Fibroblast of the aortic adventitia (primary cell): ENCODE results near the gene KCNJ16. TPM values are rescaled to one million over a fixed set of nuclear protein-coding genes. Genes with fewer than 3 reads are reported as not detected.

ENCODE experiments used
- DNase-seq: peaks from one replicate; pipeline ENCODE4 v3.0.0-alpha.2; 2010; ENCODE audit warnings: low read depth
- H3K4me3 ChIP-seq: 2 replicates; pipeline ENCODE4 v1.5.1; 2011; ENCODE audit warnings: low read depth, mild to moderate bottlenecking, control low read depth, low read length, moderate library complexity
- CTCF ChIP-seq: IDR thresholded peaks from 2 replicates; pipeline ENCODE4 v1.5.1; 2011; ENCODE audit warnings: mild to moderate bottlenecking, low read length, control low read depth, inconsistent platforms; ENCODE audit not compliant: insufficient read depth
- total RNA-seq: library from RNA; depleted of rRNA; stranded (reverse); fragments of >200 nt; gene quantifications from 2 replicates; pipeline ENCODE4 v1.2.3, GENCODE V29; 2012; ENCODE audit warnings: low replicate concordance

Gene KCNJ16
- total RNA-seq, 1 donor = not detected

- TF ChIP-seq CTCF = no peak
- H3K4me3 ChIP-seq = no peak overlapping the region
These were observed 98.7 kb downstream of the KCNJ16 start for GRCh38 chr17:70173681-70174080.

GRCh38 chr17:70181376-70181775 is 106.4 kb downstream of the KCNJ16 start:
- no peak overlapping the region for H3K4me3 ChIP-seq
- TF ChIP-seq CTCF = no peak
- no peak for DNase-seq

More at GRCh38 chr17:70173681-70174080, 98.7 kb downstream of the KCNJ16 start:
- DNase-seq = no peak

- no peak for DNase-seq
- TF ChIP-seq CTCF = no peak
These were observed 106.8 kb downstream of the KCNJ16 start for GRCh38 chr17:70181866-70182265.

GRCh38 chr17:70183508-70183907 is 108.5 kb downstream of the KCNJ16 start:
- DNase-seq = no peak
- no peak for TF ChIP-seq CTCF
- no peak overlapping the region for H3K4me3 ChIP-seq

More at GRCh38 chr17:70181866-70182265, 106.8 kb downstream of the KCNJ16 start:
- no peak overlapping the region for H3K4me3 ChIP-seq

DNA sequence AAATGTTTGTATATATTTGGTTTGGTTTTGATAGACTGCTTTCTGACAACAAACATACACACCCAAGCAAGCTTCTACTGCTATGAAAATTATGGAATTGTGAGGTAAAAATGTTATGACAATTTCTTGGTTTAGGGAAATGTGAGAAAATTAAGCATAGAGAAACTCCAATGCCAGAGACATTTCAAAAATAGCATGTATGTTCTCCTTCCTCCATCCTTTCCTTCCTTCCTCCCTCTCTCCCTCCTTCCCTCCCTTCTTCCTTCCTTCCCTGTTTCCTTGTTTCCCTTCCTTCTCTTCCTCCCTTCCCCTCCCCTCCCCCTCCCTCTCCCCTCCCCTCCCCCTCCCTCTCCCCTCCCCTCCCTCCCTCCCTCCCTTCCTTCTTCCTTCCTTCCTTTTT is 109.2 kb downstream of the KCNJ16 start:
- TF ChIP-seq CTCF = no peak
- no peak for DNase-seq
- no peak overlapping the region for H3K4me3 ChIP-seq

GRCh38 chr17:70184770-70185169 is 109.7 kb downstream of the KCNJ16 start:
- H3K4me3 ChIP-seq = no peak overlapping the region
- TF ChIP-seq CTCF = no peak
- peak; percentile 19 for DNase-seq

Other genes with a start within 250 kb of the KCNJ16 start
- 1.4 and 12.7 TPM in 2 replicates for gene KCNJ2, start 94.3 kb downstream of the KCNJ16 start, total RNA-seq